Measurements from ENCODE around the gene PNP.
"Not testable (repeated sequence)": the region's sequence is repeated elsewhere in the genome, so short reads cannot be mapped to it uniquely, and the experiment has no call there.

Gene PNP

GRCh38 chr14:20493634-20494033 is 24.4 kb downstream of the PNP start:
- no peak for DNase-seq

GRCh38 chr14:20494935-20495766 is 25.9 kb downstream of the PNP start:
- DNase-seq = no peak

- no peak for DNase-seq
Observed at GRCh38 chr14:20498622-20499021, 29.4 kb downstream of the PNP start.

GRCh38 chr14:20499108-20499507 is 29.9 kb downstream of the PNP start:
- no peak for DNase-seq

- DNase-seq = no peak
Observed at GRCh38 chr14:20499881-20500280, 30.7 kb downstream of the PNP start.

- no peak for DNase-seq
Observed at GRCh38 chr14:20501346-20501745, 32.1 kb downstream of the PNP start.

- no peak for DNase-seq
Observed at GRCh38 chr14:20503898-20504297, 34.7 kb downstream of the PNP start.

- DNase-seq = not testable (repeated sequence)
Observed at GRCh38 chr14:20506276-20506675, 37.1 kb downstream of the PNP start.

GRCh38 chr14:20506752-20507151 is 37.5 kb downstream of the PNP start:
- DNase-seq = not testable (repeated sequence)

- not testable (repeated sequence) for DNase-seq
Observed at GRCh38 chr14:20507537-20507936, 38.3 kb downstream of the PNP start.

GRCh38 chr14:20508367-20508766 is 39.2 kb downstream of the PNP start:
- no peak for DNase-seq

GRCh38 chr14:20512177-20512905 is 43.1 kb downstream of the PNP start:
- DNase-seq = no peak

- no peak for DNase-seq
Observed at GRCh38 chr14:20515846-20516245, 46.6 kb downstream of the PNP start.

- no peak for DNase-seq
Observed at GRCh38 chr14:20516921-20517320, 47.7 kb downstream of the PNP start.

- no peak for DNase-seq
Observed at GRCh38 chr14:20522332-20522731, 53.1 kb downstream of the PNP start.

GRCh38 chr14:20524027-20524426 is 54.8 kb downstream of the PNP start:
- DNase-seq = no peak
